ENCODE data around the gene DMRT2. TPM values are rescaled to one million over a fixed set of nuclear protein-coding genes. Genes with fewer than 3 reads are reported as not detected.

DMRT2 gene
- not detected in 2 replicates for total RNA-seq
- polyA plus RNA-seq (2012) = 0.05 TPM

- DNase-seq (ENCODE audit: low read depth) = peak; percentile 66
Measured at GRCh38 chr9:1050125-1050895, at the start of gene DMRT2. Gene DMRT2, plus strand, starts transcription at chr9:1050357. Its CDS starts 1,257 bp downstream, at chr9:1051614.

GRCh38 chr9:1001838-1002237 lies 48.3 kb upstream of the DMRT2 start:
- DNase-seq (ENCODE audit: low read depth) = peak; percentile 62

- DNase-seq (ENCODE audit: low read depth) = no peak
Measured at GRCh38 chr9:1002678-1003077, 47.5 kb upstream of the DMRT2 start.

GRCh38 chr9:1005043-1005667 lies 45.0 kb upstream of the DMRT2 start:
- DNase-seq (ENCODE audit: low read depth) = peak; percentile 83

GRCh38 chr9:1007312-1007711 lies 42.8 kb upstream of the DMRT2 start:
- DNase-seq (ENCODE audit: low read depth) = peak; percentile 78

- no peak for DNase-seq (ENCODE audit: low read depth)
Measured at GRCh38 chr9:1008216-1008615, 41.9 kb upstream of the DMRT2 start.

- DNase-seq (ENCODE audit: low read depth) = peak; percentile 92
Measured at GRCh38 chr9:1009101-1009707, 41.0 kb upstream of the DMRT2 start.

- no peak for DNase-seq (ENCODE audit: low read depth)
Measured at GRCh38 chr9:1013021-1013420, 37.1 kb upstream of the DMRT2 start.

GRCh38 chr9:1014225-1014624 lies 35.9 kb upstream of the DMRT2 start:
- DNase-seq (ENCODE audit: low read depth) = peak; percentile 32

- no peak for DNase-seq (ENCODE audit: low read depth)
Measured at GRCh38 chr9:1014640-1015039, 35.5 kb upstream of the DMRT2 start.

- peak; percentile 38 for DNase-seq (ENCODE audit: low read depth)
Measured at GRCh38 chr9:1018121-1018520, 32.0 kb upstream of the DMRT2 start.

- no peak for DNase-seq (ENCODE audit: low read depth)
Measured at GRCh38 chr9:1024112-1024511, 26.0 kb upstream of the DMRT2 start.

GRCh38 chr9:1025131-1025530 lies 25.0 kb upstream of the DMRT2 start:
- DNase-seq (ENCODE audit: low read depth) = no peak

- no peak for DNase-seq (ENCODE audit: low read depth)
Measured at GRCh38 chr9:1026219-1026618, 23.9 kb upstream of the DMRT2 start.

GRCh38 chr9:1028501-1029190 lies 21.5 kb upstream of the DMRT2 start:
- no peak for DNase-seq (ENCODE audit: low read depth)

- no peak for DNase-seq (ENCODE audit: low read depth)
Measured at GRCh38 chr9:1031951-1032601, 18.1 kb upstream of the DMRT2 start.

- DNase-seq (ENCODE audit: low read depth) = no peak
Measured at GRCh38 chr9:1034271-1034670, 15.9 kb upstream of the DMRT2 start.

GRCh38 chr9:1039589-1039988 lies 10.6 kb upstream of the DMRT2 start:
- DNase-seq (ENCODE audit: low read depth) = no peak

- DNase-seq (ENCODE audit: low read depth) = peak; percentile 33
Measured at GRCh38 chr9:1042466-1042865, 7.7 kb upstream of the DMRT2 start.

GRCh38 chr9:1044643-1045042 lies 5.5 kb upstream of the DMRT2 start:
- no peak for DNase-seq (ENCODE audit: low read depth)
